HepG2 (cell line): ENCODE measurements around the gene PCGF5. TPM values are rescaled to one million over a fixed set of nuclear protein-coding genes. Genes with fewer than 3 reads are reported as not detected.

ENCODE experiments used
- ATAC-seq: fragments of 200-7000 bp; cut with Tn5 transposase; 3 replicates; pipeline ENCODE4 v1.9.1; 2020; ENCODE audit warnings: mild to moderate bottlenecking, moderate library complexity
- BruUV-seq: library from RNA; stranded (reverse); fragments of 400-500 nt; replicated peaks from 2 replicates; lab custom pipeline; 2021; lab: Mats Ljungman, UMichigan
- CTCF ChIA-PET: fragments of 300-600 bp; formaldehyde crosslinking; extraction: SDS; loops from one replicate; lab custom pipeline; 2021; ENCODE audit warnings: low total read pairs, inconsistent platforms, low intra/inter-chr PET ratio; lab: Yijun Ruan, JAX
- POLR2A ChIA-PET: fragments of 350-600 bp; sonication (Branson Sonifier 250); formaldehyde crosslinking; loops from one replicate; lab custom pipeline; 2020; ENCODE audit warnings: antibody characterized with exemption, inconsistent platforms; lab: Yijun Ruan, JAX
- DNase-seq: peaks from one replicate; pipeline ENCODE4 v3.0.0-alpha.2; 2015; ENCODE audit warnings: low spot score
- FAIRE-seq: peaks from 3 replicates; lab custom pipeline; 2011; peaks lifted over from hg19 to GRCh38; lab: Jason Lieb, UNC
- H2AFZ ChIP-seq: one replicate; pipeline ENCODE4 v1.6.1; 2011; ENCODE audit warnings: low read length, inconsistent platforms
- H3K27ac ChIP-seq: fragments of 300-600 bp; 3 replicates; pipeline ENCODE4 v1.8.0; 2011; ENCODE audit warnings: mixed run types, mild to moderate bottlenecking, mixed read lengths, low read length, inconsistent platforms; ENCODE audit not compliant: insufficient read depth; ENCODE audit errors: extremely low read length
- H3K27me3 ChIP-seq, 2 experiments: fragments of 200-600 bp in 1 of 2; 2 replicates in 1 of 2; 3 replicates in 1 of 2; pipeline versions ENCODE4 v1.6.0 to v1.8.0; 2011; ENCODE audit warnings: low read length in 2 of 2, mild to moderate bottlenecking in 2 of 2, moderate library complexity in 2 of 2, inconsistent platforms in 1 of 2; ENCODE audit not compliant: insufficient read depth in 2 of 2, control insufficient read depth in 1 of 2
- H3K36me3 ChIP-seq, 2 experiments: fragments of 200-600 bp in 1 of 2; replicated peaks in 1 of 2; 2 replicates in 1 of 2; 3 replicates in 1 of 2; pipeline versions ENCODE4 v1.5.1 to v1.8.0; 2011; ENCODE audit warnings: low read length in 2 of 2, inconsistent platforms in 1 of 2; ENCODE audit not compliant: insufficient read depth in 2 of 2, control insufficient read depth in 1 of 2
- H3K4me1 ChIP-seq: 2 replicates; pipeline ENCODE4 v1.5.1; 2012; ENCODE audit warnings: low read length, inconsistent platforms; ENCODE audit not compliant: insufficient read depth
- H3K4me2 ChIP-seq: 2 replicates; pipeline ENCODE4 v1.6.0; 2011; ENCODE audit warnings: low read depth, low read length, inconsistent platforms
- H3K4me3 ChIP-seq, 3 experiments: fragments of 200-600 bp in 1 of 3; sonication (generic), shearing (Covaris generic) in 1 of 3; replicated peaks in 1 of 3; 2 replicates each; pipeline ENCODE4 v1.5.1; 2011 to 2016; ENCODE audit warnings: low read length in 3 of 3, inconsistent platforms in 2 of 3, low read depth in 2 of 3, mild to moderate bottlenecking in 2 of 3, control low read depth in 1 of 3, mixed read lengths in 1 of 3; ENCODE audit not compliant: insufficient read depth in 1 of 3
- H3K79me2 ChIP-seq: one replicate; pipeline ENCODE4 v1.6.1; 2011; ENCODE audit warnings: low read length, inconsistent platforms; ENCODE audit not compliant: insufficient read depth
- H3K9ac ChIP-seq: 2 replicates; pipeline ENCODE4 v1.6.0; 2011; ENCODE audit warnings: mild to moderate bottlenecking, low read depth, low read length, inconsistent platforms; ENCODE audit not compliant: insufficient read depth
- H3K9me3 ChIP-seq: 2 replicates; pipeline ENCODE4 v1.5.1; 2012; ENCODE audit warnings: mild to moderate bottlenecking, low read length
- H4K20me1 ChIP-seq: 2 replicates; pipeline ENCODE4 v1.6.0; 2011; ENCODE audit warnings: inconsistent platforms, mild to moderate bottlenecking, low read length, moderate library complexity; ENCODE audit not compliant: insufficient read depth
- ARID4A ChIP-seq: sonication (generic); formaldehyde crosslinking; IDR thresholded peaks from 2 replicates; pipeline ENCODE4 v1.5.0; 2020; ENCODE audit warnings: mild to moderate bottlenecking, missing genetic modification reagents, borderline replicate concordance
- ARNT ChIP-seq: fragments of 450-650 bp; IDR thresholded peaks from 2 replicates; pipeline ENCODE4 v1.6.1; 2017
- GFI1 ChIP-seq: sonication (generic); formaldehyde crosslinking; IDR thresholded peaks from 2 replicates; pipeline ENCODE4 v1.5.0; 2020; ENCODE audit warnings: missing genetic modification reagents, mild to moderate bottlenecking, borderline replicate concordance
- KAT8 ChIP-seq: IDR thresholded peaks from 2 replicates; pipeline ENCODE4 v1.6.1; 2016; ENCODE audit warnings: missing genetic modification reagents, missing compliant biosample characterization
- MATR3 ChIP-seq: sonication (generic); formaldehyde crosslinking; IDR thresholded peaks from 2 replicates; pipeline ENCODE4 v1.4.0; 2020; ENCODE audit warnings: missing genetic modification reagents
- RARA ChIP-seq: IDR thresholded peaks from 2 replicates; pipeline ENCODE4 v1.6.1; 2016; ENCODE audit warnings: missing genetic modification reagents, missing compliant biosample characterization
- SMARCE1 ChIP-seq: fragments of 450-650 bp; IDR thresholded peaks from 2 replicates; pipeline ENCODE4 v1.6.1; 2017; ENCODE audit warnings: borderline replicate concordance
- SOX6 ChIP-seq, 2 experiments: fragments of 450-650 bp in 1 of 2; sonication (generic) in 1 of 2; formaldehyde crosslinking in 1 of 2; IDR thresholded peaks; 2 replicates each; pipeline versions ENCODE4 v1.4.0 to v1.6.1; 2017 to 2020; ENCODE audit warnings: antibody characterized with exemption in 1 of 2, mild to moderate bottlenecking in 1 of 2, missing genetic modification reagents in 1 of 2
- TMF1 ChIP-seq: sonication (generic); formaldehyde crosslinking; IDR thresholded peaks from 2 replicates; pipeline ENCODE4 v1.8.1; 2022; ENCODE audit warnings: low read depth, missing genetic modification reagents
- ZBTB1 ChIP-seq: sonication (generic); formaldehyde crosslinking; IDR thresholded peaks from 2 replicates; pipeline ENCODE4 v1.4.0; 2020; ENCODE audit warnings: missing genetic modification reagents, borderline replicate concordance
- ZNF292 ChIP-seq: sonication (generic); formaldehyde crosslinking; IDR thresholded peaks from 2 replicates; pipeline ENCODE4 v1.8.1; 2022; ENCODE audit warnings: mild to moderate bottlenecking, low read depth, missing genetic modification reagents, borderline replicate concordance
- ZNF616 ChIP-seq: sonication (generic); formaldehyde crosslinking; IDR thresholded peaks from 2 replicates; pipeline ENCODE4 v1.5.0; 2020; ENCODE audit warnings: low read depth, mild to moderate bottlenecking, missing genetic modification reagents
- ZNF704 ChIP-seq: sonication (generic); formaldehyde crosslinking; IDR thresholded peaks from 2 replicates; pipeline ENCODE4 v1.8.1; 2023; ENCODE audit warnings: mild to moderate bottlenecking, inconsistent platforms, moderate library complexity, missing genetic modification reagents, borderline replicate concordance
- ZNF784 ChIP-seq: sonication (generic); formaldehyde crosslinking; IDR thresholded peaks from 2 replicates; pipeline ENCODE4 v1.5.1; 2020; ENCODE audit warnings: missing genetic modification reagents, mild to moderate bottlenecking, borderline replicate concordance
- in situ Hi-C: cut with HindIII; loops from 2 replicates; pipeline ENCODE4 v1.10.0; 2017; ENCODE audit warnings: low pct_unique_long_range_greater_than_20kb; ENCODE audit not compliant: extremely low pct_ligation_motif_present
- intact Hi-C: fragments of 100-400 bp; cut with micrococcal nuclease; formaldehyde crosslinking; loops from one replicate; pipeline ENCODE4 v1.10.0; 2022; ENCODE audit not compliant: unreplicated experiment
- polyA plus RNA-seq, 8 experiments: library from polyadenylated mRNA; depleted of rRNA in 3 of 8; stranded (reverse) in 7 of 8; unstranded in 1 of 8; fragments of >200 nt; fragmentation: Illumina TruSeq in 4 of 8; extraction: Trizol in 4 of 8; gene quantifications; 2 replicates each; pipeline versions ENCODE4 v1.2.1 to v1.2.3, GENCODE V29; 2011 to 2016; ENCODE audit warnings: low read depth in 4 of 8, missing spikeins in 1 of 8, mixed read lengths in 1 of 8; ENCODE audit not compliant: insufficient read depth in 1 of 8
- total RNA-seq, 5 experiments: library from RNA; depleted of rRNA; stranded (reverse); fragments of >200 nt; fragmentation: Illumina TruSeq; extraction: Trizol; gene quantifications; 2 replicates each; pipeline ENCODE4 v1.2.3, GENCODE V29; 2016; ENCODE audit warnings: low read depth in 1 of 5

PCGF5 gene
- total and polyA plus RNA-seq, 2 of the 13 experiments (the other 11 are each of a cell fraction or from before 2014, with no cell fraction given), result 61.3 to 138 TPM

GRCh38 chr10:91191584-91191919, 28.9 kb upstream of the PCGF5 start:
- no peak for TF ChIP-seq TMF1 (CRISPR knock-in tag)
- TF ChIP-seq MATR3 (CRISPR knock-in tag), result no peak
- TF ChIP-seq KAT8 (CRISPR knock-in tag), result no peak
- no peak for TF ChIP-seq ZNF292 (CRISPR knock-in tag)
- TF ChIP-seq ZNF704 (CRISPR knock-in tag), result no peak
- no peak for TF ChIP-seq SMARCE1
- no peak for TF ChIP-seq ARNT
- no peak for TF ChIP-seq SOX6 (IDR thresholded peaks at IDR 0.05)
- TF ChIP-seq SOX6 (CRISPR knock-in tag; IDR thresholded peaks at IDR 0.05), result no peak
- no peak for TF ChIP-seq ZNF784 (CRISPR knock-in tag)
- no peak for TF ChIP-seq ZBTB1 (CRISPR knock-in tag)
- TF ChIP-seq GFI1 (CRISPR knock-in tag), result no peak
- no peak for TF ChIP-seq ARID4A (CRISPR knock-in tag)
- no peak for TF ChIP-seq RARA (CRISPR knock-in tag)
- no peak for TF ChIP-seq ZNF616 (CRISPR knock-in tag)
- TF ChIP-seq, all 625 proteins: peak for 0
- BruUV-seq, result no TSS peak
- peaks cover 30% of the 10 kb centered on the region for H3K79me2 ChIP-seq
- in situ Hi-C loops, result no loop called here
- no peak overlapping the region for H3K27ac ChIP-seq
- intact Hi-C loops, result no loop called here
- FAIRE-seq, result no peak
- DNase-seq, result no peak
- no peak overlapping the region for H2AFZ ChIP-seq
- H3K4me3 ChIP-seq, result no peak overlapping the region
- H3K27me3 ChIP-seq, result no peaks in the 10 kb centered on the region
- peaks cover 0 to 1% of the 10 kb centered on the region in 2 experiments; a peak in 1 of 5 replicates for H3K36me3 ChIP-seq
- no peak overlapping the region for H3K9ac ChIP-seq
- no peak for ATAC-seq
- POLR2A ChIA-PET, result no interaction called here
- CTCF ChIA-PET, result no interaction called here
- no peaks in the 10 kb centered on the region for H4K20me1 ChIP-seq
- no peaks in the 10 kb centered on the region for H3K4me1 ChIP-seq
- no peaks in the 10 kb centered on the region for H3K9me3 ChIP-seq
- no peak overlapping the region for H3K4me2 ChIP-seq
